GM18951 (cell line): ENCODE data around the gene DNMT3A.

Source experiments
- POLR2A ChIP-seq: IDR thresholded peaks from 4 replicates; pipeline ENCODE4 v1.6.1; 2011; ENCODE audit warnings: mild to moderate bottlenecking; ENCODE audit not compliant: insufficient read length, insufficient read depth; ENCODE audit errors: extremely low read depth
- in situ Hi-C: fragments of 300-500 bp; cut with MboI; formaldehyde crosslinking; loops from one replicate; pipeline ENCODE4 v1.12.0; 2022; ENCODE audit warnings: low sequenced_read_pairs, mixed read lengths, inconsistent platforms; ENCODE audit not compliant: unreplicated experiment

The DNMT3A gene

DNA sequence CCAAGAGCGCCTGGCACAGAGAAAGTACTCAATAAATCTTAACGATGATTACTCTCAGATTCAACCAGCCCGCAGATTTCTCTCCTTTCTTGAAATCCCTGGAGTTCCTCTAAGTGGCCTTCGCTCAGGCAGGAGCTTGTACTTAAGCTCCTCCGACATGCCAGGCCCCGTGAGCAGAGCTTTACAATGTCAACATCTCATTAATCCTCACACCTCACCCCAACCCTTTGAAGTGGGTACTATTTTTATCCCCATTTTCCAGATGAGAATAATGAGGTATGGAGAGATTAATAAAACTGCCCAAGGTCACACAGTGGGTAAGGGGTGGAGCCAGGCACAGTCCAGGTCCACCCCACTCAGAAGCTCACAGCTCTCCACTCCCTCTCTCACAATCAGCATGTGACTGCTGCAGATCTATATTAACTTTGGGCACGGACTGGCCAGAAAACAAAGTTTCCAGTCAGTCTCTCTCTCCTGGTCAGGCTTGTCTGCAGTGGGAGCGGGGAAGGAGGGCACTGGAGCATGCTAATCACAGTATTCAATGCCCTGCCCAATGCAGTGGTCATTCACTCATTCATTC is 18.0 kb downstream of the DNMT3A start:
- in situ Hi-C loops: no loop called here
- no peak for TF ChIP-seq POLR2A

DNA sequence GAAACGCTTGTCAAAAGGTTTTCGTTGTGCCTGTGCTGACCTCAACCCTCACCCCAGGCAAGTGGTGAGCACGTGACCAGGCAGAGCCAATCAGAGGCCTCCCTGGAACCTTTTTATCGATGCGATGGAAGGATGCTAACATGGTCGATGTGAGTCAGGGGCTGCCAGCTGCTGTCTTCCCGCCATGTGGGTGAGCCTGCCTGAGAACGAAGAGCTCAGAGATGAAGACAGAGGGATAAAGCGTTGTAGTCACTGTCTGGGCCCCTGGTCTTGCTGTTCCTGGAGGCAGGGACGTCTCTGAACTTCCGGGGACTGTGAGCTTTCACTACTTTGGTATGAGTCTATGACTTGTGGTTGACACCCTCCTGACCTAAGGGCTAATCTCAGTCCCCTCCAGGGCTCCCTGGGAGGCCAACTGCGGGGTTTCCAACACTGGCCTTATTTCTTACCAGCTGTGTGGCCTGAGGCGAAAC is 18.6 kb downstream of the DNMT3A start:
- TF ChIP-seq POLR2A: no peak
- in situ Hi-C loops: no loop called here

GRCh38 chr2:25322312-25322711 is 19.4 kb downstream of the DNMT3A start:
- TF ChIP-seq POLR2A: no peak
- in situ Hi-C loops: no loop called here

- no peak for TF ChIP-seq POLR2A
- in situ Hi-C loops: no loop called here
Observed at GRCh38 chr2:25320077-25320476, 21.6 kb downstream of the DNMT3A start.

- in situ Hi-C loops: no loop called here
- no peak for TF ChIP-seq POLR2A
Observed at GRCh38 chr2:25316101-25316500, 25.6 kb downstream of the DNMT3A start.

DNA sequence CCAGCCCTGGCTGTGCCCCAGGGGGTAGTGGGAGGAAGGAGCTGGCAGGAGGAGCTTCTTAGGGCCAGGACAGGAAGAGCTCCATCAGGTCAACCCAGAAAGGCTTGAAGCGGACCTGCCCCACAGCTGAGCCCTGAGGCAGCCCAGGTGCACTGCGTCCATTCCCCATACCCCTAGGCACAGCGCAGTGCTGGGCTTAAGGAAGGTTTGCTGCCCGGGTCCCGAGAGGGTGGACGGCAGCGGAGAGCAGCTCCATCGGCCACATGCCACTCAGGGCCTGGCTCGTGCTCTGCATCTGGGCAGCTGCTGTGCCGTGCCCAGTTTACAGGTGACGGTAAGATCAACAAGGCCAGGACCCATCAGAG is 26.4 kb downstream of the DNMT3A start:
- no peak for TF ChIP-seq POLR2A
- in situ Hi-C loops: no loop called here

DNA sequence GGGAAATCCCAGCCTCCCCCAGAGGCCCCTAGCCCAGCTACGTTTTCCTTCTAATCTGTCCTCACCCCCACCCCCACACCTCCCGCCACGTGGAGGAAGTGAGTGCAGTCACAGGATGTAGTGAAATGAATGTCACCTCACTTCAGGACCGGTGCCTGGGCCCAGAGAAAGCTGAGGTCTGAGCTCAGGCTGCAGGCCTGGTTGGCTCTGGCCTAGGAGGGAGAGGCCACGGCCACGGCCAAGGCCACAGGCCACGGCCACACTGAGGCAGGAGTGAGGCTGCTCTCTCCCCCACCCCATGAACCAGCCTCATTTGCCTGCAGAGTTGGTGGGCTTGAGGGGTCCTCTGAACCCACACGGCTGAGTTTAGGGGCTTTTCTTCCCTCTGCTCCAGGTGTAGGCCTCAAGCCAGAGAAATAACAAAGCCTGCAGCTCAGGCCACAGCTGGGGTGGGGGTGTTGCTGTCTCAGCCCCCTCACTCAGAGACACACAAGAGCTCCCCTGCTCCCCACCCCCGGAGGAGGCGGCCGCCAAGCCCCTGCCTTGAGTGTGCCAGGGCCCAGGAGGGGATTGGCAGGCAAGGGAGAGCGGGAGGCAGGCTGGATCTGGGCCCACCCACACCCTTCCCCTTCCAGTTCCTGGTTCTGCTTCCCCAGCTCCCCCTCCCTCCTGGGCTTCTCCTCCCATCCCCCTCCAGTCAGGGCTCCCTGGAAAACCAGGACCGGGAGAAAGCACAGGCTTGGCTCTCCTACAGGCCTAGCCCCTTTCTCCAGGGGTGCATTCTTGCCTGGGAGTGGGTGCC is 27.0 kb downstream of the DNMT3A start:
- TF ChIP-seq POLR2A: peak; percentile 48
- in situ Hi-C loops: no loop called here

GRCh38 chr2:25313711-25314513 is 27.8 kb downstream of the DNMT3A start:
- TF ChIP-seq POLR2A: no peak
- in situ Hi-C loops: no loop called here

- in situ Hi-C loops: no loop called here
- TF ChIP-seq POLR2A: no peak
Observed at GRCh38 chr2:25312958-25313710, 28.6 kb downstream of the DNMT3A start.

- in situ Hi-C loops: no loop called here
- TF ChIP-seq POLR2A: no peak
Observed at GRCh38 chr2:25311865-25312575, 29.7 kb downstream of the DNMT3A start.

- TF ChIP-seq POLR2A: no peak
- in situ Hi-C loops: no loop called here
Observed at GRCh38 chr2:25310965-25311864, 30.5 kb downstream of the DNMT3A start.

DNA sequence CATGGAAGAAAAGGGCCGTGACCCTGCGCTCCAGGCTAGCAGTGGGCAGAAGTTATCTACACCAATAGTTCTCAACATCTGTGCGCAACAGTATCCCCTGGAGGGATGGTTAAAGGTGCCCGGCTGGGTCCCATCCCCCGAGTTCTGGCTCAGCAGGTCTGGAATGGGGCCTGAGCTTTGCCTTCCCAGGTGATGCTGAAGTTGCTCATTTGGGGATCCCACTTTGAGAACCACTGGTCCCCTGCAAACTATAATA is 31.1 kb downstream of the DNMT3A start:
- no peak for TF ChIP-seq POLR2A
- in situ Hi-C loops: no loop called here
